BLaER1 treated with 17β-estradiol and CSF1 and Interleukin-3, amounts not matched to agents 10 nM and 100 nM (cell line): ENCODE data around the gene TMC1.
"Not testable (repeated sequence)": the region's sequence is repeated elsewhere in the genome, so short reads cannot be mapped to it uniquely, and the experiment has no call there.

ENCODE experiments used
- H3K27ac ChIP-seq, 11 experiments: shearing (Covaris generic); formaldehyde crosslinking; 2 replicates each; pipeline ENCODE4 v1.8.1; 2022
- H3K27me3 ChIP-seq, 11 experiments: shearing (Covaris generic); formaldehyde crosslinking; 2 replicates each; pipeline ENCODE4 v1.8.1; 2022
- H3K36me3 ChIP-seq, 11 experiments: shearing (Covaris generic); formaldehyde crosslinking; 2 replicates each; pipeline ENCODE4 v1.8.1; 2022
- H3K4me1 ChIP-seq, 10 experiments: shearing (Covaris generic); formaldehyde crosslinking; 2 replicates each; pipeline ENCODE4 v1.8.1; 2022
- H3K4me2 ChIP-seq, 11 experiments: shearing (Covaris generic); formaldehyde crosslinking; 2 replicates each; pipeline ENCODE4 v1.8.1; 2022
- H3K4me3 ChIP-seq, 10 experiments: shearing (Covaris generic); formaldehyde crosslinking; 2 replicates each; pipeline ENCODE4 v1.8.1; 2022
- H3K9ac ChIP-seq, 11 experiments: shearing (Covaris generic); formaldehyde crosslinking; 2 replicates each; pipeline ENCODE4 v1.8.1; 2022
- H3K9me3 ChIP-seq, 11 experiments: shearing (Covaris generic); formaldehyde crosslinking; replicated peaks in 1 of 11; 2 replicates each; pipeline ENCODE4 v1.8.1; 2022
- H4K20me1 ChIP-seq, 11 experiments: shearing (Covaris generic); formaldehyde crosslinking; 2 replicates each; pipeline ENCODE4 v1.8.1; 2022
- Cebpa-rat ChIP-seq, 11 experiments: shearing (Covaris generic); IDR thresholded peaks; 2 replicates each; pipeline ENCODE4 v1.8.1; 2022

The TMC1 gene

DNA sequence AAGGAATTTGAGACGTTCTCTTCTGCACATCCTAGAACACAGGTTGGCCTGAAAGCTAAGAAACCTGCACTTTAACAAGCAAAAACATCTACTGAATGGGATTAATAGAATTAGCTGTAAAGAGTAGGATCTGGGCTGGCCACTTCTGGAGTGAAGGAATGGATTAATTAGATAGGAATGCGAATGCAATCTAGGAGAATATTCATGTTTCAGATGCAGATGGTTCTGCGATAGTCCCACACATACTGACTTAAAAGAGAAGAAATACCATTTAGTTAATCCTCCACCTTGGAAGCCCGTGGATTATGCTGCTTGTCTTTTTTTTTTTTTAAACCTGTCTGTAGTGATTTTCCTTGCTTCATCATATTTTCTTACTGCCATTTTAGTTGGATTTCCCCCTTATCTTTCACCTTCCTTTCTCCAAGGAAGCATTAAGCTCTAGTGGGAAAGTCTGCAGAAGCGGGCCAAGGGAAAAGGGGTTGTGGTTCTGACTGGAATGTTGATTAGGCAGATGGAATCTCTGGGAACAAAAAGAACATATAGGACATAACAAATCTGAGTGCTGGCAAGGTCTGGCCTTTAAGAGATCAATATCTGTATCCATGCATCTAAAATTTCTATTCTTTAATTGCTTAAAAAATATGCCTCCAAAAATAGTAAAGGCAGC is 279.1 kb downstream of the TMC1 start:
- Histone ChIP-seq H3K4me1 (no peaks in the 10 kb centered on the region), H3K27ac (no peak overlapping the region), H3K36me3 (no peaks in the 10 kb centered on the region), H4K20me1 (no peaks in the 10 kb centered on the region), H3K9me3 (peaks cover 20 to 32% (median 27%) of the 10 kb centered on the region in 11 experiments; a peak in 21 of 22 replicates), H3K4me3 (no peak overlapping the region), H3K4me2 (no peak overlapping the region), H3K27me3 (no peaks in the 10 kb centered on the region), H3K9ac (no peak overlapping the region)
- TF ChIP-seq Cebpa-rat (IDR thresholded peaks at IDR 0.05): no peak

DNA sequence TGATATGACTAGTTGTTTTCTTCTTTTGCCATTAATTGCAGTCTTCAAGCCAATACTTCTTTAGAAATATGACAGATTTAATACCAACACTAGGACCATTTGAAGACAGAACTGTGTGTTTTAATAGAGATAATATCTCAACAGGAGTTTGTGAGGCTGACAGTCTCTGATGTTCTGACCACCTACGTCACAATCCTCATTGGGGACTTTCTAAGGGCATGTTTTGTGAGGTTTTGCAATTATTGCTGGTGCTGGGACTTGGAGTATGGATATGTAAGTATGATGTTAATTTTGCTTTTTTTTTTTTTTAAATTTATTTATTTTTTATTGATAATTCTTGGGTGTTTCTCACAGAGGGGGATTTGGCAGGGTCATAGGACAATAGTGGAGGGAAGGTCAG is 283.8 kb downstream of the TMC1 start:
- Histone ChIP-seq H3K4me3 (no peak overlapping the region), H3K36me3 (no peaks in the 10 kb centered on the region), H3K9me3 (peaks cover 0 to 17% (median 5%) of the 10 kb centered on the region in 11 experiments; a peak in 9 of 22 replicates), H3K4me1 (no peaks in the 10 kb centered on the region), H3K27me3 (no peaks in the 10 kb centered on the region), H3K27ac (no peak overlapping the region), H3K4me2 (no peak overlapping the region), H3K9ac (no peak overlapping the region), H4K20me1 (no peaks in the 10 kb centered on the region)
- TF ChIP-seq Cebpa-rat (IDR thresholded peaks at IDR 0.05): no peak

DNA sequence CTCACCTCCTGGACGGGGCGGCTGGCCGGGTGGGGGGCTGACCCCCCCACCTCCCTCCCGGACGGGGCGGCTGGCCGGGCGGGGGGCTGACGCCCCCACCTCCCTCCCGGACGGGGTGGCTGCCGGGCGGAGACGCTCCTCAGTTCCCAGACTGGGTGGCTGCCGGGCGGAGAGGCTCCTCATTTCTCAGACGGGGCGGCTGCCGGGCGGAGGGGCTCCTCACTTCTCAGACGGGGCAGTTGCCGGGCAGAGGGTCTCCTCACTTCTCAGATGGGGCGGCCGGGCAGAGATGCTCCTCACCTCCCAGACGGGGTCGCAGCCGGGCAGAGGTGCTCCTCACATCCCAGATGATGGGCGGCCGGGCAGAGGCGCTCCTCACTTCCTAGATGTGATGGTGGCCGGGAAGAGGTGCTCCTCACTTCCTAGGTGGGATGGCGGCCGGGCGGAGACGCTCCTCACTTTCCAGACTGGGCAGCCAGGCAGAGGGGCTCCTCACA is 285.0 kb downstream of the TMC1 start:
- not testable (repeated sequence) for H3K27me3 ChIP-seq, H3K4me2 ChIP-seq, H3K4me1 ChIP-seq, H4K20me1 ChIP-seq, H3K36me3 ChIP-seq, H3K27ac ChIP-seq, H3K9ac ChIP-seq, H3K4me3 ChIP-seq
- peaks cover 0 to 17% (median 5%) of the 10 kb centered on the region in 11 experiments; a peak in 9 of 22 replicates for H3K9me3 ChIP-seq

DNA sequence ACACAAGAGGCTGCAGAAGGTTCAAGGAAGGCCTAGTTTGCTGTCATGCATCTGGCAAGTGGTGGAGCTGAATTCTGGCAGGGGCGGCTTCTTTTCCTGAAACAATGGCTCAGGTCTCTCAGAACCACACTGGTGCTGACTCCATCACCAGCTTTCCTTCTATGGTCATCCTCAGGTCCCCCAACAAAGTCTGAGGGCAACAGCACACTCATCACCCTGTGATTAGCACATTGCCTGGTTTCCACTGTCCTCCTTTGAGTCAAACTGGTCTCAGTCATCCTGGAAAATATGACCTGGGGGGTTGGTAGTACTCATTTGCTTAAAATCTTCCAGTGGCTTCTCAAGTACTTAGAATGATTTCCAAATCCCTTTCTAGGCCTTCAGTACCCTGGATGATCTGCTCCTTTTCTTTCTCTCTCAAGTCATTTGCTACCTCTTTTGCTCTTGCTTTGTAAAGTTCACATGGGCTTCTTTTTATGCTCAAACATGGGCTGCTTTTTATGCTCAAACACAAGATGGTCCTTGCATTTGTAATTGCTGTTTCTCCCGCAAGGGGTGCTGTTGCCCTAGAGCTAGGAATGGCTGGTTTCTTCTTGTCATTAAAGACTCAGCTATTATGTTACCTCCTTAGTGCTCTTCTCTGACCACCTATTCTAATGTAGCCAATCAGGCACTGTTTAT is 286.5 kb downstream of the TMC1 start:
- Histone ChIP-seq H4K20me1 (no peaks in the 10 kb centered on the region), H3K27ac (no peak overlapping the region), H3K4me3 (no peak overlapping the region), H3K9me3 (peaks cover 0 to 17% (median 5%) of the 10 kb centered on the region in 11 experiments; a peak in 9 of 22 replicates), H3K4me2 (no peak overlapping the region), H3K9ac (no peak overlapping the region), H3K4me1 (no peaks in the 10 kb centered on the region), H3K36me3 (no peaks in the 10 kb centered on the region), H3K27me3 (no peaks in the 10 kb centered on the region)
- TF ChIP-seq Cebpa-rat (IDR thresholded peaks at IDR 0.05): no peak

GRCh38 chr9:72808446-72808768 is 287.0 kb downstream of the TMC1 start:
- H3K27me3 ChIP-seq: no peaks in the 10 kb centered on the region
- H4K20me1 ChIP-seq: no peaks in the 10 kb centered on the region
- no peak overlapping the region for H3K9ac ChIP-seq
- H3K4me3 ChIP-seq: no peak overlapping the region
- no peak overlapping the region for H3K27ac ChIP-seq
- H3K36me3 ChIP-seq: no peaks in the 10 kb centered on the region
- no peaks in the 10 kb centered on the region for H3K4me1 ChIP-seq
- no peak for TF ChIP-seq Cebpa-rat (IDR thresholded peaks at IDR 0.05)
- H3K9me3 ChIP-seq: peaks cover 0 to 17% (median 5%) of the 10 kb centered on the region in 11 experiments; a peak in 9 of 22 replicates
- H3K4me2 ChIP-seq: no peak overlapping the region

DNA sequence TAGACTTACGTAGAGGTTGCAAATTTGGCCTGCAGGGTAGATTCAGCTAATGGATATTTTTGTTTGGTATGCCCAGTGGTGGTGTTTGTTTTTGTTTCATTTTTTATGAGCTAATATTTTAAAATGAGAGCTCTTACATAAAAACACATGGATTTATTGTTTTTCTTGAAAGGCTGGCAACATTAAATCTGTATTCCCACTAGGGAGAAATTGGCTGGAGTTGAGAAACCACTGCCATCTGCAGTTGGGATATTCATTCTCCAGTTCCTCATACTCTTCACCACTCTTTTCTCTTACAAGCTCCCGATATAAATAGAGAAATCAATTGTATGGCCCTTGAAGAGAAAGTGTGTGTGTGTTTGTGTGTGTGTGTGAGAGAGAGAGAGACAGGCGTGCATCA is 288.2 kb downstream of the TMC1 start:
- H3K9ac ChIP-seq: no peak overlapping the region
- no peak for TF ChIP-seq Cebpa-rat (IDR thresholded peaks at IDR 0.05)
- H3K27me3 ChIP-seq: no peaks in the 10 kb centered on the region
- peaks cover 0 to 17% (median 0%) of the 10 kb centered on the region in 11 experiments; a peak in 8 of 22 replicates for H3K9me3 ChIP-seq
- no peak overlapping the region for H3K4me3 ChIP-seq
- no peak overlapping the region for H3K4me2 ChIP-seq
- no peaks in the 10 kb centered on the region for H4K20me1 ChIP-seq
- no peak overlapping the region for H3K27ac ChIP-seq
- no peaks in the 10 kb centered on the region for H3K36me3 ChIP-seq
- no peaks in the 10 kb centered on the region for H3K4me1 ChIP-seq

- no peaks in the 10 kb centered on the region for H3K4me1 ChIP-seq
- no peak overlapping the region for H3K4me3 ChIP-seq
- no peak overlapping the region for H3K9ac ChIP-seq
- H3K9me3 ChIP-seq: no peaks in the 10 kb centered on the region
- no peak overlapping the region for H3K27ac ChIP-seq
- TF ChIP-seq Cebpa-rat (IDR thresholded peaks at IDR 0.05): no peak
- no peaks in the 10 kb centered on the region for H3K36me3 ChIP-seq
- H3K27me3 ChIP-seq: no peaks in the 10 kb centered on the region
- no peak overlapping the region for H3K4me2 ChIP-seq
- no peaks in the 10 kb centered on the region for H4K20me1 ChIP-seq
Measured at GRCh38 chr9:72812559-72813111, 291.2 kb downstream of the TMC1 start.

- no peaks in the 10 kb centered on the region for H3K36me3 ChIP-seq
- no peak overlapping the region for H3K4me2 ChIP-seq
- no peak for TF ChIP-seq Cebpa-rat (IDR thresholded peaks at IDR 0.05)
- no peaks in the 10 kb centered on the region for H3K4me1 ChIP-seq
- H3K27me3 ChIP-seq: no peaks in the 10 kb centered on the region
- H3K27ac ChIP-seq: no peak overlapping the region
- H3K9me3 ChIP-seq: no peaks in the 10 kb centered on the region
- H3K9ac ChIP-seq: no peak overlapping the region
- H4K20me1 ChIP-seq: no peaks in the 10 kb centered on the region
- H3K4me3 ChIP-seq: no peak overlapping the region
Measured at GRCh38 chr9:72813544-72813943, 292.1 kb downstream of the TMC1 start.

GRCh38 chr9:72814083-72814597 is 292.7 kb downstream of the TMC1 start:
- Histone ChIP-seq H3K4me3 (no peak overlapping the region), H4K20me1 (no peaks in the 10 kb centered on the region), H3K27ac (no peak overlapping the region)

More at GRCh38 chr9:72814083-72814597, 292.7 kb downstream of the TMC1 start:
- Histone ChIP-seq H3K36me3 (no peaks in the 10 kb centered on the region), H3K27me3 (no peaks in the 10 kb centered on the region), H3K9ac (no peak overlapping the region), H3K4me2 (no peak overlapping the region), H3K9me3 (no peaks in the 10 kb centered on the region), H3K4me1 (no peaks in the 10 kb centered on the region)
- no peak for TF ChIP-seq Cebpa-rat (IDR thresholded peaks at IDR 0.05)
